ENCODE results near the gene RPL22. TPM values are rescaled to one million over a fixed set of nuclear protein-coding genes. Genes with fewer than 3 reads are reported as not detected.
A peak's percentile ranks its signal among the peaks of the same experiment; 100 is the strongest.

The RPL22 gene
- 100 to 1,000 TPM in 3 of 4 donors, 10 to 100 TPM in 1; 75.5 to 237 (median 192) TPM for total RNA-seq

- H3K27me3 ChIP-seq, result no peaks in the 10 kb centered on the region
Observed at GRCh38 chr1:6199298-6200187, at the start of gene RPL22. Gene RPL22, minus strand, starts transcription at chr1:6199595. Its CDS starts 22 bp downstream, at chr1:6199573.

GRCh38 chr1:6248161-6248776, 48.9 kb upstream of the RPL22 start:
- intact Hi-C loops (cut with DNase I), result loop anchor here (10.0 kb wide), 1 partner anchor 203 kb away; the partner anchor contains the start of gene KCNAB2
- WGBS, 2 donors, result 76 to 86% methylated on average over 5 to 6 of the region's 14 CpGs
- no peak overlapping the region for H3K4me3 ChIP-seq
- DNase-seq, result no peak
- peaks cover 25 to 44% (median 29%) of the 10 kb centered on the region in 3 donors for H3K4me1 ChIP-seq
- H3K9me3 ChIP-seq, result no peaks in the 10 kb centered on the region
- peaks cover 8 to 93% (median 30%) of the 10 kb centered on the region in 4 donors for H3K27me3 ChIP-seq
- H3K27ac ChIP-seq, result no peak overlapping the region
- TF ChIP-seq CTCF (IDR thresholded peaks at IDR 0.05), result no peak
- TF ChIP-seq POLR2A (IDR thresholded peaks at IDR 0.05), result no peak
- H3K36me3 ChIP-seq, result peaks cover 0 to under 1% (median 0%) of the 10 kb centered on the region in 3 donors

More at GRCh38 chr1:6199298-6200187, at the start of gene RPL22:
- peak within 1 kb of the TSS; percentile 88 to 93 (median 90) for H3K27ac ChIP-seq
- H3K9me3 ChIP-seq, result no peaks in the 10 kb centered on the region
- TF ChIP-seq POLR2A (IDR thresholded peaks at IDR 0.05) (peak in 3 of 4 donors; percentile 52 to 79 (median 79)), CTCF (IDR thresholded peaks at IDR 0.05) (peak in 2 of 6 experiments; percentile 17 to 50)
- peak within 1 kb of the TSS; percentile 79 to 100 (median 94) for H3K4me3 ChIP-seq
- DNase-seq, result peak; percentile 90
- peaks cover 17 to 51% (median 19%) of the 10 kb centered on the region in 3 donors for H3K4me1 ChIP-seq
- H3K36me3 ChIP-seq, result peaks cover 0 to 29% (median 15%) of the 10 kb centered on the region in 3 donors
- 3 to 5% methylated on average over 12 to 14 of the region's 53 CpGs for WGBS, 2 donors
- intact Hi-C loops (cut with DNase I), result no loop called here

- Histone ChIP-seq H3K36me3 (no peaks in the 10 kb centered on the region), H3K4me1 (peaks cover 25 to 47% (median 29%) of the 10 kb centered on the region in 3 donors), H3K9me3 (no peaks in the 10 kb centered on the region), H3K27ac (no peak overlapping the region), H3K27me3 (peaks cover 15 to 99% (median 36%) of the 10 kb centered on the region in 4 donors), H3K4me3 (no peak overlapping the region)
- DNase-seq, result no peak
- TF ChIP-seq POLR2A (IDR thresholded peaks at IDR 0.05) (no peak), CTCF (IDR thresholded peaks at IDR 0.05) (no peak)
- whole genome bisulfite sequencing, 2 donors, result 57 to 59% methylated on average over 3 to 5 of the region's 5 CpGs
- intact Hi-C loops (cut with DNase I), result loop anchor here (2.0 to 10.0 kb wide), 2 partner anchors 95 to 203 kb away; partner anchors contain the start of gene KCNAB2
Observed at GRCh38 chr1:6247651-6248050, 48.3 kb upstream of the RPL22 start.

- H3K36me3 ChIP-seq, result no peaks in the 10 kb centered on the region
- WGBS, 2 donors, result 8 to 23% methylated on average over 3 to 14 of the region's 30 CpGs
- H3K27me3 ChIP-seq, result peaks cover 23 to 100% (median 41%) of the 10 kb centered on the region in 4 donors
- H3K4me3 ChIP-seq, result no peak overlapping the region
- H3K4me1 ChIP-seq, result peaks cover 28 to 56% (median 37%) of the 10 kb centered on the region in 3 donors
- intact Hi-C loops (cut with DNase I), result loop anchor here (2.0 to 10.0 kb wide), 2 partner anchors 96 to 202 kb away; partner anchors contain the start of gene KCNAB2
- DNase-seq, result no peak
- H3K27ac ChIP-seq, result no peak overlapping the region
- H3K9me3 ChIP-seq, result no peaks in the 10 kb centered on the region
- TF ChIP-seq CTCF (IDR thresholded peaks at IDR 0.05) (peak; percentile 94 to 99 (median 96)), POLR2A (IDR thresholded peaks at IDR 0.05) (no peak)
Observed at GRCh38 chr1:6246497-6247467, 47.4 kb upstream of the RPL22 start.

Data from esophagus squamous epithelium (tissue), 5 donors.